Measurements from ENCODE around the gene TTC39C.
"Not testable (repeated sequence)": the region's sequence is repeated elsewhere in the genome, so short reads cannot be mapped to it uniquely, and the experiment has no call there.

The TTC39C gene

GRCh38 chr18:24052053-24052452 is 37.5 kb downstream of the TTC39C start:
- H3K4me3 ChIP-seq (ENCODE audit: low read depth, low read length), result no peak overlapping the region

DNA sequence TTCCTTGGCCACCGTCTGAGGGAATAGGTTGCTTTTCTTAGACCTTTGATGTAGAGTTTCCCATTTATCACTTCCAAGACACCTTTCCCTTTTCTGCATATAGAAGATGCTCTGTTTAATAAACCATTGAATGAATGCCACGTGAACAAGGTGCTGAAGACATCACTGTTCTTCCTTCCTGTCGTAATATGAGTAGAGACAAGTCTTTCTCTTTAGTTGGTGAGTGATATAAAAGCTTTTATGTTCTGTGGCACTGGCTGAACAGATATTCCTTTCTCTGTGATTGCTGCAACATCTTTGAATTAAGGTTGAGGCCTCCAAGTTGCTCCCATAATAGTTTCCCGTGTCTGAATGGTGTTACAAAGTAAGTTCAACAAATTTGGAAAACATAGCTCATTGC is 38.7 kb downstream of the TTC39C start:
- no peak overlapping the region for H3K4me3 ChIP-seq (ENCODE audit: low read depth, low read length)

- H3K4me3 ChIP-seq (ENCODE audit: low read depth, low read length), result no peak overlapping the region
These were observed 39.6 kb downstream of the TTC39C start for GRCh38 chr18:24054130-24054529.

DNA sequence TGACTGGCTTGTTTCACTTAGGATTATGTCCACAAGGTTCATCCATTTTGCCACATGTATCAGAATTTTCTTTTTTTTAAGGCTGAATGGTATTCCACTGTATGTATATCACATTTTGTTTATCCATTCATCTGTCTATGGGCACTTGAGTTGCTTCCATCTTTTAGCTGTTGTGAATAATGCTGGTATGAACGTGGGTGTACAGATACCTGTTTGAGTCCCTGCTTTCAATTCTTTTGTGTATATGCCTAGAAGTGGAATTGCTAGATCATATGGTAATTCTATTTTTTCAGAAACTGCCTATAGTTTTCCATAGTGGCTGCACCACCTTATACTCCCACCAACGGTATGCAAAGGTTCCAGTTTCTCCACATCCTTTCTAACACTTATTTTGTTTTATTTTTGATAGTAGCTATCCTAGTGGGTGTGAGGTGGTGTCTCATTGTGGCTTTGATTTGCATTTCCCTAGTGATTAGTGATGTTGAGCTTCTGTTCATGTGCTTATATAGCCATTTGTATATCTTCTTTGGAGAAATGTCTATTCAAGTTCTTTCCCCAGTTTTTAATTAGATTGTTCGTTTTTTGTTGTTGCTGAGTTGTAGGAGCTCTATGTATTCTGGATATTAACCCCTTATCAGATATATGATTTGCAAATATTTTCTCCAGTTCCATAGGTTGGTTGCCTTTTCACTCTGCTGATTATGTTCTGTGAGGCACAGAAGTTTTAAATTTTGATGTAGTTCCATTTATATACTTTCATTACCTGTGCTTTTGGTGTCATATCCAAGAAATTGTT is 40.7 kb downstream of the TTC39C start:
- H3K4me3 ChIP-seq (ENCODE audit: low read depth, low read length), result no peak overlapping the region

DNA sequence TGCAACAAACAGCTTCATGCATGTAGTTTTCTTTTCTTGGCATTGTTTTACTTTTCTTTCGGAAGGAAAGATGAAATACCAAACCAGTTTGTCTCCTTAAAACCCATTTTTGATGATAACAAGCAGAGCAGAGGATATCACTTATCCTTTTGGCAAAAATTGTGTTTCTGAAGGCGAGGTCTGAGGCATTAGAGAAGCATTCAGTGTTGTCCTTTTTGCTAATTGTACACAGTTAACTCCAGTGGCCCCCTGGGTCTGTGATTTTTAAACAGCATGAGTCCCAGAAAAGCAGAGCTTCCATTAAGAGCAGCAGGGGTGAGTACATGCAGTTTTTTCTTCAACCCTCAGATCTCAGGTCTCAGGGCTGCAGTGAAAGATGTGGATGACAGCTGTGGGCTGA is 41.3 kb downstream of the TTC39C start:
- H3K4me3 ChIP-seq (ENCODE audit: low read depth, low read length), result no peak overlapping the region

GRCh38 chr18:24056506-24056905 is 42.0 kb downstream of the TTC39C start:
- H3K4me3 ChIP-seq (ENCODE audit: low read depth, low read length), result no peak overlapping the region

- no peak overlapping the region for H3K4me3 ChIP-seq (ENCODE audit: low read depth, low read length)
These were observed 43.2 kb downstream of the TTC39C start for GRCh38 chr18:24057804-24058203.

- not testable (repeated sequence) for H3K4me3 ChIP-seq (ENCODE audit: low read depth, low read length)
These were observed 44.8 kb downstream of the TTC39C start for GRCh38 chr18:24059385-24059784.

GRCh38 chr18:24060644-24061043 is 46.1 kb downstream of the TTC39C start:
- no peak overlapping the region for H3K4me3 ChIP-seq (ENCODE audit: low read depth, low read length)

- no peak overlapping the region for H3K4me3 ChIP-seq (ENCODE audit: low read depth, low read length)
These were observed 48.7 kb downstream of the TTC39C start for GRCh38 chr18:24063121-24063731.

GRCh38 chr18:24064391-24065100 is 50.0 kb downstream of the TTC39C start:
- H3K4me3 ChIP-seq (ENCODE audit: low read depth, low read length), result no peak overlapping the region

- H3K4me3 ChIP-seq (ENCODE audit: low read depth, low read length), result no peak overlapping the region
These were observed 51.4 kb downstream of the TTC39C start for GRCh38 chr18:24065906-24066305.

GRCh38 chr18:24068945-24069693 is 54.6 kb downstream of the TTC39C start:
- no peak overlapping the region for H3K4me3 ChIP-seq (ENCODE audit: low read depth, low read length)

DNA sequence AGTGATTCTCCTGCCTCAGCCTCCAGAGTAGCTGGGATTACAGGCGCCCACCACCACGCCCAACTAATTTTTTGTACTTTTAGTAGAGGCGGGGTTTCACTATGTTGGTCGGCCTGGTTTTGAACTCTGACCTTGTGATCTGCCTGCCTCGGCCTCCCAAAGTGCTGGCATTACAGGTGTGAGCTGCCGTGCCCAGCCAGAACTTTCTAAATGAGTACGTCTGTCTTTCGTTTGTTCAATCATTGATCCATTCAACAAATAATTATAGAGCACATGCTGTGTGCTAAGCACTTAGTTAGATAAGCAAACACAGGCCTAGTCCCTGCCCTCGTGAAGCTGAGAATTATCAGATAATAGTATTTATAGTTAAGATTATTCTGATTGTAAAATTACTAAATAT is 56.5 kb downstream of the TTC39C start:
- no peak overlapping the region for H3K4me3 ChIP-seq (ENCODE audit: low read depth, low read length)

- no peak overlapping the region for H3K4me3 ChIP-seq (ENCODE audit: low read depth, low read length)
These were observed 57.2 kb downstream of the TTC39C start for GRCh38 chr18:24071779-24072178.

DNA sequence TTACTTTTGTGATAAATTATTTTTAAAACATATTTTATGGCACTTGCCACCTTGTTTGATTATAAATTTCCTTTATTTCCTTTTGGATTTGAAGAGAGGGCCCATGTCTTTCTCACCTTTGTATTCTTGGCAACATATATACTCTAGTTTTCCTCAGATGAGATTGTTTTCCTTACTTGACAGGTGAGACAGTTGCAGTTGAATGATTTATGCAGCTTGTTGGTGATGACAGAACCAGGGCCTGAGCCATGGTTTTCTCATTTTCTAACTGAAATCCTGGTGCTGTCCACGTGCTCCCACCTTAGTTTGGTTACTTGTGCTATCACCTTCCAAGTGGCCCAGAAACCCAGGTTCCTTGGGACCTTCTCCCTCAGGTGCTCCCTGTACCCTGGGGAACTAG is 58.2 kb downstream of the TTC39C start:
- no peak overlapping the region for H3K4me3 ChIP-seq (ENCODE audit: low read depth, low read length)

DNA sequence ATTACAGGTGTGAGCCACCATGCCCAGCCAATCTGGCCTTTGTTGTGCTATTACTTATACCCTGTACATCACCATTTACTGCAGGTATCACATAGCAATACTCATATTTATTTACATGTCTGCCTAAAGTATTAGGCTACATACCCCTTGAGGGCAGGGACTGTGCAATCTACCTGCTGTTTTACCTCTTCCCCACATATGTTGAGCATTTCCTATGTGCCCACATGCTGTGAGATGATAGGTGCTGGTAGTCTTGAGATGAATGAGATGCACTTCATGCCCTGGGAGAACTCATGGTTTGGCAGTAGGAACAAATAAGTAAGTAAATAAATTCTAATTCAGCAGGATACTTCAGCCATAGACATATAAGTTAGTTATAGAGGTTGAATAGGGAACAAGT is 59.2 kb downstream of the TTC39C start:
- no peak overlapping the region for H3K4me3 ChIP-seq (ENCODE audit: low read depth, low read length)

GRCh38 chr18:24074757-24075156 is 60.2 kb downstream of the TTC39C start:
- not testable (repeated sequence) for H3K4me3 ChIP-seq (ENCODE audit: low read depth, low read length)

DNA sequence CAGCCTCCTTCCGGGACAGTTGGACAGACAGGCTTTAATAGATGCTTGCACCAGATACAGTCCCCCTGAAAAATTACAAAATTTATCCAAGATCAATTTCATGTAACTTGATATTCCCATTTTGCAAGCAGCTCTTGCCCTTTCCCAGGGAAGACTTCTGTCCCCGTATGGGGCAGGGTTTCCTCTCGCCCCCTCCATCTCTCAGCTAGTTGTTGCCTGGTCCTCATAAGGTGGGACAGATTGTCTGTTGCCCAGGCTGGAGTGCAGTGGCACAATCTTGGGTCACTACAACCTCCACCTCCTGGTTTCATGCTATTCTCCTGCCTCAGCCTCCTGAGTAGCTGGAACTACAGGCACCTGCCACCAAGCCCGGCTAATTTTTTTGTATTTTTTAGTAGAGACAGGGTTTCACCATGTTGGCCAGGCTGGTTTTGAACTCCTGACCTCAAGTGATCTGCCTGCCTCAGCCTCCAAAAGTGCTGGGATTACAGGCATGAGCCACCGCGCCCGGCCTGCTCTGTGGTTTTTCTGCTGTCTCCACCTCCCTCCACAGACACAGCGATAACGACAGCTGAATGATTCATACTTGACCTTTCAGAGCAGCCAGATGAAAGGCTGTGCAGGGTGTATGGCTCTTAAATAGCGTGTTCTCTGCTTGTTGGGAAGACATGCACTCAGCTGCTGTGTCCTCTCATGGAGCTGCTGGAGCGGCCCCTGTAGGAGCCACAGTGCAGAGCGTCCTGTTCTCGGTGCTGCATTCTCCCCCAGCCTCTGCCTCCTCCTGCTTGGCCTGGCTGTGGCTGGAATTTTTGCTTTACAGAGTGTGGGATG is 61.4 kb downstream of the TTC39C start:
- no peak overlapping the region for H3K4me3 ChIP-seq (ENCODE audit: low read depth, low read length)

DNA sequence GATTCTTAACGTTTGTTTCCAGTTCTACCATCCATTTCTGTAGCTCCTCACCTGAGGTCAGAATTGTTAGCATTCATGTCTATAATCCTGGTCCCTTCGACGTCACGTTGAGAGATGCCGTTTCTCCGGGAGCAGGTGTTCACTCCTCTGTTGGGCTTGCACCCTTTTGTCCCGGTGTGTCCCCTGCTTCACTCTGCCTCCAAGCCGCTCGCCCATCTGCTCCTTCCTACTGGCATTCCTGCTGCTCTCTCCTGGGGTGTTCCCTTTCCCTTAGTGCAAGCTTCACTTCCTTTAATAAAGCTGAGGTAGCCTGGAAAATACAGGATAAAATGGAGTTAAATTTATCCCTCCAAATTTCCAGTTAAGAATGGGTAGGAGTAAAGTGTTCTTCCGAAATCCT is 62.4 kb downstream of the TTC39C start:
- no peak overlapping the region for H3K4me3 ChIP-seq (ENCODE audit: low read depth, low read length)
